Glutamatergic neuron (in vitro differentiated cells): ENCODE results near the gene ZCWPW1. TPM values are rescaled to one million over a fixed set of nuclear protein-coding genes. Genes with fewer than 3 reads are reported as not detected.

Experiments
- DNase-seq: peaks from one replicate; pipeline ENCODE4 v3.0.0; 2022
- H3K27ac Mint-ChIP-seq: one replicate; pipeline ENCODE4 v1.8.0; 2020; ENCODE audit warnings: mild to moderate bottlenecking, mixed read lengths, inconsistent platforms; ENCODE audit not compliant: unreplicated experiment
- H3K27me3 Mint-ChIP-seq: one replicate; pipeline ENCODE4 v1.8.0; 2020; ENCODE audit warnings: mild to moderate bottlenecking, moderate library complexity, mixed read lengths, inconsistent platforms; ENCODE audit not compliant: unreplicated experiment
- H3K36me3 Mint-ChIP-seq: one replicate; pipeline ENCODE4 v1.8.0; 2020; ENCODE audit warnings: mild to moderate bottlenecking, mixed read lengths, inconsistent platforms; ENCODE audit not compliant: unreplicated experiment
- H3K4me1 Mint-ChIP-seq: one replicate; pipeline ENCODE4 v1.8.0; 2020; ENCODE audit warnings: mild to moderate bottlenecking, low read depth, mixed read lengths, inconsistent platforms; ENCODE audit not compliant: unreplicated experiment
- H3K4me3 Mint-ChIP-seq: one replicate; pipeline ENCODE4 v1.8.0; 2020; ENCODE audit warnings: mild to moderate bottlenecking, mixed read lengths, inconsistent platforms; ENCODE audit not compliant: unreplicated experiment
- H3K9me3 Mint-ChIP-seq: one replicate; pipeline ENCODE4 v1.8.0; 2020; ENCODE audit warnings: mild to moderate bottlenecking, moderate library complexity, mixed read lengths, inconsistent platforms; ENCODE audit not compliant: unreplicated experiment
- total RNA-seq: library from RNA; stranded (reverse); fragmentation: NEBNext Ultra II Directional; extraction: Animal tissue kit (Norgen Biotek cat#: 25700); gene quantifications from one replicate; pipeline ENCODE4 v1.2.1, GENCODE V29; 2021; ENCODE audit not compliant: unreplicated experiment
- TF ChIP-seq, protein P1 (sequence below): fragments of 200-600 bp; sonication (generic); IDR thresholded peaks from one replicate; pipeline ENCODE4 v1.5.0; 2021; ENCODE audit not compliant: partially characterized antibody, unreplicated experiment

ZCWPW1 gene
- total RNA-seq, 1 donor from 2014 or later = 1.8 TPM

DNA sequence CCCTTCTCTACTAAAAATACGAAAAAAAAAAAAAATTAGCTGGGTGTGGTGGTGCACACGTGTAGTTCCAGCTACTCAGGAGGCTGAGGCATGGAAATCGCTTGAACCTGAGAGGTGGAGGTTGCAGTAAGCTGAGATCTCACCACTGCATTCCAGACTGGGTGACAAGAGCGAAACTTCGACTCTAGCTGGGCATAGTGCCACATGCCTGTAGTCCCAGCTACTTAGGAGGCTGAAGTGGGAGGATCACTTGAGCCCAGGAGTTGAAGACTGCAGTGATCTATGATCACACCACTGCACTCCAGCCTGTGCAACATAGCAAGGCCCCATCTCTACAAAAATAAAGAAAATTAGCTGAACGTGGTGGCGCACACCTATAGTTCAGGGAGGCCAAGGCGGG lies 36.8 kb upstream of the ZCWPW1 start:
- H3K4me3 Mint-ChIP-seq = no peak overlapping the region

DNA sequence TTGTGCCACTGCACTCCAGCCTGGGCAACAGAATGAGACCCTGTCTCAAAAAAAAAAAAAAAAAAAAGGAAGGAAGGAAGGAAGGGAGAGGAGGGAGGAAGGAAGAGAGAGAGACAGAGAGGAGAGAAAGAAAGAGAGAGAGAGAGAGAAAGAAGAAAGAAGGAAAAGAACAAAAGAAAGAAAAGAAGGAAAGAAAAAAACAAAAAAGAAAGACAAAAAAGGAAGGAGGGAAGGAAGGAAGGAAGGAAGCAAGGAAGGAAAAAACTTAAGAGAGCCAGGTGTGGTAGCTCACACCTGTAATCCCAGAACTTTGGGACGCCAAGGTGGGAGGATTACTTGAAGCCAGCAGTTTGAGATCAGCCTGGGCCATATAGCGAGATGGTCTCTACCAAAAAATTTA lies 36.3 kb upstream of the ZCWPW1 start:
- H3K4me3 Mint-ChIP-seq = no peak overlapping the region
- H3K4me1 Mint-ChIP-seq = no peaks in the 10 kb centered on the region
- peaks cover 2% of the 10 kb centered on the region for H3K9me3 Mint-ChIP-seq
- H3K36me3 Mint-ChIP-seq = no peaks in the 10 kb centered on the region
- TF ChIP-seq, protein P1, sequence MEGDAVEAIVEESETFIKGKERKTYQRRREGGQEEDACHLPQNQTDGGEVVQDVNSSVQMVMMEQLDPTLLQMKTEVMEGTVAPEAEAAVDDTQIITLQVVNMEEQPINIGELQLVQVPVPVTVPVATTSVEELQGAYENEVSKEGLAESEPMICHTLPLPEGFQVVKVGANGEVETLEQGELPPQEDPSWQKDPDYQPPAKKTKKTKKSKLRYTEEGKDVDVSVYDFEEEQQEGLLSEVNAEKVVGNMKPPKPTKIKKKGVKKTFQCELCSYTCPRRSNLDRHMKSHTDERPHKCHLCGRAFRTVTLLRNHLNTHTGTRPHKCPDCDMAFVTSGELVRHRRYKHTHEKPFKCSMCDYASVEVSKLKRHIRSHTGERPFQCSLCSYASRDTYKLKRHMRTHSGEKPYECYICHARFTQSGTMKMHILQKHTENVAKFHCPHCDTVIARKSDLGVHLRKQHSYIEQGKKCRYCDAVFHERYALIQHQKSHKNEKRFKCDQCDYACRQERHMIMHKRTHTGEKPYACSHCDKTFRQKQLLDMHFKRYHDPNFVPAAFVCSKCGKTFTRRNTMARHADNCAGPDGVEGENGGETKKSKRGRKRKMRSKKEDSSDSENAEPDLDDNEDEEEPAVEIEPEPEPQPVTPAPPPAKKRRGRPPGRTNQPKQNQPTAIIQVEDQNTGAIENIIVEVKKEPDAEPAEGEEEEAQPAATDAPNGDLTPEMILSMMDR = no peak
- no peak for DNase-seq
- peaks cover 2% of the 10 kb centered on the region for H3K27me3 Mint-ChIP-seq
- no peak overlapping the region for H3K27ac Mint-ChIP-seq

More for the DNA sequence above, 36.8 kb upstream of the ZCWPW1 start:
- H3K27me3 Mint-ChIP-seq = peaks cover 2% of the 10 kb centered on the region
- TF ChIP-seq, protein P1 = no peak
- H3K4me1 Mint-ChIP-seq = no peaks in the 10 kb centered on the region
- H3K36me3 Mint-ChIP-seq = no peaks in the 10 kb centered on the region
- DNase-seq = no peak
- H3K9me3 Mint-ChIP-seq = peaks cover 2% of the 10 kb centered on the region
- no peak overlapping the region for H3K27ac Mint-ChIP-seq

DNA sequence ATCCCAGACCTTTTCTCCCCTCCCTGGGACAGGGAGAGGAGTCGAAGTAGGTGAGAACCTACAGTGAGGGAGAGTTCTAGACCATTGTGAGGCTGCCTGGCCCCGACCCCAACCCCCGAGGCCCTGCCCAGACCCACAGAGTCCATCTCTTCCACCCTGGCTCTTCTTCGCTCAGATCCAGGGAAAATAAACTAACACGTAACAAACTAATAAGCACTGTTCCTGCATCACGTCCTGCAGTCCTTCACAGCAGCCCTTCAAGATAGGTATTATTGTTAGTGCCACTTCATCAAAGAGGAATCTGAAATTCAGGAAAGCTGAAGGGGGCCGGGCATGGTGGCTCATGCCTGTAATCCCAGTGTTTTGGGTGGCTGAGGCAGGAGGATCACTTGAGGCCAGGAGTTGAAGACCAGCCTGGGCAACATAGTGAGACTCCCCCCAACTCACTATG lies 35.7 kb upstream of the ZCWPW1 start, which contains the start of gene SPACDR:
TSS of gene SPACDR (minus strand) at position 51 of the 451 bp plus-strand sequence. CDS start 235 bp downstream, outside the sequence.
- no peaks in the 10 kb centered on the region for H3K4me1 Mint-ChIP-seq
- H3K9me3 Mint-ChIP-seq = peaks cover 2% of the 10 kb centered on the region
- TF ChIP-seq, protein P1 = no peak
- no peak within 1 kb of the TSS for H3K4me3 Mint-ChIP-seq
- H3K27ac Mint-ChIP-seq = no peak within 1 kb of the TSS
- DNase-seq = no peak
- H3K36me3 Mint-ChIP-seq = no peaks in the 10 kb centered on the region
- peaks cover 2% of the 10 kb centered on the region for H3K27me3 Mint-ChIP-seq

DNA sequence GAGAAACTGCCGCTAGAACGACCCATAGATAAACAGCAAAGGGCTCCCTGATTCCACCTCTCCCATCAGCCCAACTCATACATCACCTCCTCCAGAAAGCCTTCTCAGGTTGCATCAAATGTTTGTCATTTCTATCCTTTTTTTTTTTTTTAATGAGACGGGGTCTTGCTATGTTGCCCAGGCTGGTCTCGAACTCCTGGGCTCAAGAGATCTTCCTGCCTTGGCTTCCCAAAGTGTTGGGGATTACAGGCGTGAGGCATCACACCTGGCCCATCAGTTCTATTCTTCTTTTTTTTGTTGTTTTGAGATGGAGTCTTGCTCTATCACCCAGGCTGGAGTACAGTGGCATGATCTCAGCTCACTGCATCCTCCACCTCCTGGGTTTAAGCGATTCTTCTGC lies 28.5 kb upstream of the ZCWPW1 start:
- no peaks in the 10 kb centered on the region for H3K9me3 Mint-ChIP-seq
- no peak overlapping the region for H3K4me3 Mint-ChIP-seq

DNA sequence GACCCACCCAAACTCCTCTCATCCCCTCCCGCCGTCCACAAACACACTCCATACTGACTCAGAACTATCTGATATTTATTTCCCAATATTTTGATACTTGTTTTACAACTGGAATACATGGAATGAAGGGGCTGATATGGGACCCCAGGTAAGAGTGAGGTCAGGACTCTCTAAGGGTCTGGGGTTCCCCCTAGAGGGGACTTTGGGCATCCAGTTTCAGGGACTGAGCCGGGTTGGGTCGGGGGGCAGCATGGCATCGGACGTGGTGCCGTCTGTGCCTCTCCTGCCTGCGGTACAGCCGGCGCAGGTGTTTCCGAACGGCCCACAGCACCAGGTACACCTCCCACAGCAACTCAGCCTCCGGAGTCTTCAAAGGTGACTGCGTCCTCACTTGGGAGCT lies 28.1 kb upstream of the ZCWPW1 start:
- Mint-ChIP-seq H3K9me3 (no peaks in the 10 kb centered on the region), H3K27me3 (peaks cover 1% of the 10 kb centered on the region), H3K4me1 (peaks cover 2% of the 10 kb centered on the region), H3K27ac (no peak overlapping the region), H3K36me3 (no peaks in the 10 kb centered on the region), H3K4me3 (no peak overlapping the region)
- DNase-seq = no peak
- TF ChIP-seq, protein P1 = no peak

More for the DNA sequence above, 28.5 kb upstream of the ZCWPW1 start:
- no peaks in the 10 kb centered on the region for H3K36me3 Mint-ChIP-seq
- TF ChIP-seq, protein P1 = no peak
- DNase-seq = no peak
- no peak overlapping the region for H3K27ac Mint-ChIP-seq
- H3K27me3 Mint-ChIP-seq = peaks cover 1% of the 10 kb centered on the region
- H3K4me1 Mint-ChIP-seq = peaks cover 2% of the 10 kb centered on the region
